HFF-Myc (cell line): ENCODE results near the gene PPP1R8.
"Not testable (repeated sequence)": the region's sequence is repeated elsewhere in the genome, so short reads cannot be mapped to it uniquely, and the experiment has no call there.

Experiments used
- DNase-seq: peaks from one replicate; pipeline ENCODE4 v3.0.0-alpha.2; 2011; ENCODE audit warnings: low read depth; ENCODE audit errors: extremely low read depth
- H3K4me3 ChIP-seq: replicated peaks from 2 replicates; pipeline ENCODE4 v1.5.1; 2011; ENCODE audit warnings: low read depth, mild to moderate bottlenecking, control low read depth, low read length
- TF ChIP-seq, protein P1 (sequence below): IDR thresholded peaks from 2 replicates; pipeline ENCODE4 v1.5.1; 2012; ENCODE audit warnings: mild to moderate bottlenecking, low read depth, low read length, control low read depth; ENCODE audit errors: missing control alignments

PPP1R8 gene

GRCh38 chr1:27833470-27833869, 2.9 kb downstream of the PPP1R8 start:
- DNase-seq, result no peak
- TF ChIP-seq, protein P1, sequence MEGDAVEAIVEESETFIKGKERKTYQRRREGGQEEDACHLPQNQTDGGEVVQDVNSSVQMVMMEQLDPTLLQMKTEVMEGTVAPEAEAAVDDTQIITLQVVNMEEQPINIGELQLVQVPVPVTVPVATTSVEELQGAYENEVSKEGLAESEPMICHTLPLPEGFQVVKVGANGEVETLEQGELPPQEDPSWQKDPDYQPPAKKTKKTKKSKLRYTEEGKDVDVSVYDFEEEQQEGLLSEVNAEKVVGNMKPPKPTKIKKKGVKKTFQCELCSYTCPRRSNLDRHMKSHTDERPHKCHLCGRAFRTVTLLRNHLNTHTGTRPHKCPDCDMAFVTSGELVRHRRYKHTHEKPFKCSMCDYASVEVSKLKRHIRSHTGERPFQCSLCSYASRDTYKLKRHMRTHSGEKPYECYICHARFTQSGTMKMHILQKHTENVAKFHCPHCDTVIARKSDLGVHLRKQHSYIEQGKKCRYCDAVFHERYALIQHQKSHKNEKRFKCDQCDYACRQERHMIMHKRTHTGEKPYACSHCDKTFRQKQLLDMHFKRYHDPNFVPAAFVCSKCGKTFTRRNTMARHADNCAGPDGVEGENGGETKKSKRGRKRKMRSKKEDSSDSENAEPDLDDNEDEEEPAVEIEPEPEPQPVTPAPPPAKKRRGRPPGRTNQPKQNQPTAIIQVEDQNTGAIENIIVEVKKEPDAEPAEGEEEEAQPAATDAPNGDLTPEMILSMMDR, result no peak
- no peak overlapping the region for H3K4me3 ChIP-seq

DNA sequence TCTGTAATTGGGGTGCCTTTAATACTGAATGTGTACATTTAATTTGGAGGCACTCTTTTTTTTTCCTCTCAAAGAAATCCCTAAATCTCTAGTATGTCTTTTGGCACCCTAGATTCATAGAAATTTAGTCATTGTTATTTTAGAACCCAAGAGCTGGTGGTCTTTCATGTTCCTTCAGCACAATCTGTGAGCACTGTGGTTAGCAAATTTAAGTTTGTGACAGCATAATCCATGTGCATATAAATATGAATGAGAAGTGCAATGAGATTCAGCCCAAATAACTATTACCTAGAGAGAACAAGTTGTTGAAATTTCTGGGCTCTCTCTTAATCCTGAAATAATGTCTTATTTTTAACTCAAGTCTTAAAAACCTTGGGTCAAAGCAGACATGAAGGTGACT, 4.5 kb downstream of the PPP1R8 start:
- TF ChIP-seq, protein P1, result no peak
- DNase-seq, result no peak

GRCh38 chr1:27835501-27835900, 4.9 kb downstream of the PPP1R8 start:
- no peak for DNase-seq
- no peak overlapping the region for H3K4me3 ChIP-seq
- TF ChIP-seq, protein P1, result no peak

More for the DNA sequence above, 4.5 kb downstream of the PPP1R8 start:
- no peak overlapping the region for H3K4me3 ChIP-seq

DNA sequence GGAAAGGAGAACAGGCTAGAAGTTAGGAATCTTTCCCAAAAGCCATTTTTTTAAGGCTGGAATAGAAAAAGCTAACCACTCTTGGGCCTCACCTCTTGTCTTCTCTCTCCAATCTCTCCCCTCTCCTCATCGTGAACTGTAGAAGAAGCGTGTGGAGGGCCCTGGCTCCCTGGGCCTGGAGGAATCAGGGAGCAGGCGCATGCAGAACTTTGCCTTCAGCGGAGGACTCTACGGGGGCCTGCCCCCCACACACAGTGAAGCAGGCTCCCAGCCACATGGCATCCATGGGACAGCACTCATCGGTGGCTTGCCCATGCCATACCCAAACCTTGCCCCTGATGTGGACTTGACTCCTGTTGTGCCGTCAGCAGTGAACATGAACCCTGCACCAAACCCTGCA, 19.4 kb downstream of the PPP1R8 start:
- TF ChIP-seq, protein P1, result no peak
- no peak for DNase-seq
- H3K4me3 ChIP-seq, result no peak overlapping the region

GRCh38 chr1:27855085-27855484, 24.5 kb downstream of the PPP1R8 start:
- no peak for DNase-seq
- no peak overlapping the region for H3K4me3 ChIP-seq
- TF ChIP-seq, protein P1, result no peak

DNA sequence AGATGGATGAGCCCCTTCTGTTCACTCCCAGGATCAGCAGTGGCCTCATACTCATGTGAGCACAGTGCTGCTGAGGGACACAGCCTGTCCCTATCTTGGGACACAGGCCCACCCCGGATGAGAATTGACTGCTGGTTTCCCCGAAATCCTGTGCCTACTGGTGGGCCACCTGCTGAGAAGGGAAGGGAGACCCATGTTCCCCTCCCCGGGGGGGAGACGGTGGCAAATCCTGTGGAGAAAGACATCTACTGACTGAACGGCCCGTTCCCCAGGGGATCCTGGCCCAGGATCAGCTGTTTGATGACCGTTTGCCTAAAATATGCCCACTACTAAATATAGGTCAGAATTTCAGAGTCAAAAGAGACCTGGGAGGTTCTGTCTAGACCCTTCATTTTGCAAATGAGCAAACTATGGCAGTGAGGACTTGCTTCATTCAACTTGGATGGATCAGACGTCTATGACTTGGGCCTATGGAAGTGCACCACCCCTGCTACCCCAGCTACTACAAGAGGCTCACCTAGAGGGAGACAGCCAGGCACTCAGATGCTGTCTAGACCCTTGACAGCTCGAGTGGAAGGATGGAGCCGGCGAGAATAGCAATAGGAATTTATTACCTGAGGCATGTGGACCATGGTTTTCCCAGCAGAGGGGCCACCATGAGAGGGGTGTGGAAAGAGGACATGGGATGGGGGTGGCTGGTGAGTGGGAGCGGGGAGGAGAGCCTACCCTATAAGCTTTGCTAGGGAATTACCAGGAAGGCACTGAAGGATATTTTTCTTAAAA, 26.2 kb downstream of the PPP1R8 start:
- no peak for DNase-seq
- TF ChIP-seq, protein P1, result no peak
- no peak overlapping the region for H3K4me3 ChIP-seq

DNA sequence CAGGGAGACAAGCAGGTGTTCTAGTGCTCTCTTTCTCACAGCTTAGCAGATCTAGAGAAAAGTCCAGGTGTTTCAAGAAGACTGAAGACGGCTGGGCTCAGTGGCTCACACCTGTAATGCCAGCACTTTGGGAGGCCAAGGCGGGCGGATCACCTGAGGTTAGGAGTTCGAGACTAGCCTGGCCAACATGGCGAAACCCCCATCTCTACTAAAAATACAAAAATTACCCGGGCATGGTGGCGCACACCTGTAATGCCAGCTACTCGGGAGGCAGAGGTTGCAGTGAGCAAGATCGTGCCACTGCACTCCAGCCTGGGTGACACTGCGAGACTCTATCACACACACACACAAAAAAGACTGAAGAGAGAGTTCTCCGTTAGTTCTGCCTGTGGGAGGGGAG, 27.0 kb downstream of the PPP1R8 start:
- DNase-seq, H3K4me3 ChIP-seq: not testable (repeated sequence)
